Measurements from ENCODE around the gene TBX1.

- TF ChIP-seq GATA2 (IDR thresholded peaks at IDR 0.05; ENCODE audit: low read depth, low read length) (no peak), GATA3 (IDR thresholded peaks at IDR 0.05; ENCODE audit: low read depth, low read length) (no peak)
Observed at GRCh38 chr22:19770349-19771220, 10.0 kb downstream of the TBX1 start.
